Calu3 (cell line): ENCODE results near the gene HLA-E. TPM values are rescaled to one million over a fixed set of nuclear protein-coding genes. Genes with fewer than 3 reads are reported as not detected.

Source experiments
- BruUV-seq: library from RNA; stranded (reverse); fragments of 400-500 nt; replicated peaks from 2 replicates; lab custom pipeline; 2021; lab: Mats Ljungman, UMichigan
- CTCF ChIA-PET: fragments of 300-600 bp; sonication (Branson Sonifier 250); formaldehyde crosslinking; loops from one replicate; lab custom pipeline; 2022; ENCODE audit warnings: antibody characterized with exemption; lab: Charles Lee
- DNase-seq: peaks from one replicate; pipeline ENCODE4 v3.0.0; 2022
- H3K27ac Mint-ChIP-seq: one replicate; pipeline ENCODE4 v1.8.0; 2022; ENCODE audit warnings: mixed read lengths; ENCODE audit not compliant: unreplicated experiment
- H3K27me3 Mint-ChIP-seq: one replicate; pipeline ENCODE4 v1.8.0; 2022; ENCODE audit warnings: mixed read lengths; ENCODE audit not compliant: unreplicated experiment
- H3K36me3 Mint-ChIP-seq: one replicate; pipeline ENCODE4 v1.8.0; 2022; ENCODE audit warnings: mild to moderate bottlenecking, moderate library complexity, mixed read lengths; ENCODE audit not compliant: insufficient read depth, unreplicated experiment
- H3K4me1 Mint-ChIP-seq: one replicate; pipeline ENCODE4 v1.8.0; 2022; ENCODE audit warnings: mild to moderate bottlenecking, low read depth, mixed read lengths; ENCODE audit not compliant: unreplicated experiment
- H3K4me3 Mint-ChIP-seq: one replicate; pipeline ENCODE4 v1.8.0; 2022; ENCODE audit warnings: mild to moderate bottlenecking, low read depth, moderate library complexity, mixed read lengths; ENCODE audit not compliant: unreplicated experiment
- H3K9me3 Mint-ChIP-seq: one replicate; pipeline ENCODE4 v1.8.0; 2022; ENCODE audit warnings: low read depth, mixed read lengths; ENCODE audit not compliant: unreplicated experiment
- intact Hi-C: fragments of 100-400 bp; cut with micrococcal nuclease; formaldehyde crosslinking; loops from one replicate; pipeline ENCODE4 v1.10.0; 2022; ENCODE audit not compliant: unreplicated experiment
- total RNA-seq: library from RNA; stranded (reverse); gene quantifications from 2 replicates; pipeline ENCODE4 v1.2.3, GENCODE V29; 2022
- TF ChIP-seq, protein P1 (sequence below): fragments of 200-600 bp; IDR thresholded peaks from one replicate; pipeline ENCODE4 v1.8.0; 2022; ENCODE audit warnings: antibody characterized with exemption; ENCODE audit not compliant: unreplicated experiment

The HLA-E gene
- total RNA-seq, 1 experiment from 2014 or later = 161 TPM

DNA sequence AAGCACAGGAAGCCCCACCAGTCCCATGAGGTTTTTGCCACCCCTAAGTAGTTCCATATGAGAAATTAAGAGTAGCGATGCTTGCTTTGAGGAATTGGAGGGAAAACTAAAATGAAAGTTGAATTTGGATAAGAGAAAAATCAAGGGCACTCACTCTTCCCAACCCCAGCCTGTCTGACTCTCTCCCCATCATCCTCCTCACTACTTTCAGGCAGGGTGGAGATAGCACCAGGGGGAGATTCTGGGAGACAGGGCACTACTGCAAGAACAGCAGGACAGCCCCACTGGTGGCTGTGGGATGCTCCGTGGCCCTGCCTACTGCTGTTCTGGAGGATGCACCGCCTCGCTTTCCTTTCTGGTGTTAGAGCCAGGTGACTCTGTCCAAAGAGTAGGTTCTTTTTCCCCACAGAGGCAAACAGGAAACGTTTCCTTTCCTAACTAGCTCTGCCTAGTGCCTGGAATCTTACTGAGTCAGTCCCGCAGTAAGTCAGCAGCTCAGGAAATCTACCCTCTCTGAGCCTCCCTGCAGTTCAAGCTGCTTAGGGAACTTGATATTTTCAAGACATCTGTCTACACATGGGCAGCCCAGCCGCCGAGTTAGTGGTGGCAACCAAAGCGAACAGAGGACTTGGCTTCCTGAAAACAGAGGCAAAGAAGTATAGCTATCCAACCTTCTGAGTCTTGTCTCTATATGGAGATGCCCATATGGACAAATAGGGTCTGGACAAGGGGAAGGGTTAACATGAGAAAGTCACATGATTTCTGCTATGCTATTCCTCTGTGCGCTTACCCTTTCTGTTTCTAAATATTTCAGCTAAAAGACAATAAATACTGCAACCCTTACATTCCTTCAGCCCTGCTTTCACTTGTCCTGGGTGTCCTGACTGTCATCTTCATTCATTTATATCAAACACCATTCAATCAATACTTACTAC lies 11.4 kb downstream of the HLA-E start:
- no peak for DNase-seq
- H3K36me3 Mint-ChIP-seq = peaks cover 5% of the 10 kb centered on the region
- TF ChIP-seq, protein P1, sequence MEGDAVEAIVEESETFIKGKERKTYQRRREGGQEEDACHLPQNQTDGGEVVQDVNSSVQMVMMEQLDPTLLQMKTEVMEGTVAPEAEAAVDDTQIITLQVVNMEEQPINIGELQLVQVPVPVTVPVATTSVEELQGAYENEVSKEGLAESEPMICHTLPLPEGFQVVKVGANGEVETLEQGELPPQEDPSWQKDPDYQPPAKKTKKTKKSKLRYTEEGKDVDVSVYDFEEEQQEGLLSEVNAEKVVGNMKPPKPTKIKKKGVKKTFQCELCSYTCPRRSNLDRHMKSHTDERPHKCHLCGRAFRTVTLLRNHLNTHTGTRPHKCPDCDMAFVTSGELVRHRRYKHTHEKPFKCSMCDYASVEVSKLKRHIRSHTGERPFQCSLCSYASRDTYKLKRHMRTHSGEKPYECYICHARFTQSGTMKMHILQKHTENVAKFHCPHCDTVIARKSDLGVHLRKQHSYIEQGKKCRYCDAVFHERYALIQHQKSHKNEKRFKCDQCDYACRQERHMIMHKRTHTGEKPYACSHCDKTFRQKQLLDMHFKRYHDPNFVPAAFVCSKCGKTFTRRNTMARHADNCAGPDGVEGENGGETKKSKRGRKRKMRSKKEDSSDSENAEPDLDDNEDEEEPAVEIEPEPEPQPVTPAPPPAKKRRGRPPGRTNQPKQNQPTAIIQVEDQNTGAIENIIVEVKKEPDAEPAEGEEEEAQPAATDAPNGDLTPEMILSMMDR = no peak
- CTCF ChIA-PET = interaction anchor here (0.6 to 1.3 kb wide), 4 partner anchors 10 to 41 kb away, joined by 3 to 5 read pairs (median 4); no protein-coding TSS in a partner anchor
- no peak overlapping the region for H3K27ac Mint-ChIP-seq
- H3K4me1 Mint-ChIP-seq = peaks cover 27% of the 10 kb centered on the region
- intact Hi-C loops = no loop called here
- BruUV-seq = no TSS peak
- no peak overlapping the region for H3K4me3 Mint-ChIP-seq
- no peaks in the 10 kb centered on the region for H3K27me3 Mint-ChIP-seq
- no peaks in the 10 kb centered on the region for H3K9me3 Mint-ChIP-seq

DNA sequence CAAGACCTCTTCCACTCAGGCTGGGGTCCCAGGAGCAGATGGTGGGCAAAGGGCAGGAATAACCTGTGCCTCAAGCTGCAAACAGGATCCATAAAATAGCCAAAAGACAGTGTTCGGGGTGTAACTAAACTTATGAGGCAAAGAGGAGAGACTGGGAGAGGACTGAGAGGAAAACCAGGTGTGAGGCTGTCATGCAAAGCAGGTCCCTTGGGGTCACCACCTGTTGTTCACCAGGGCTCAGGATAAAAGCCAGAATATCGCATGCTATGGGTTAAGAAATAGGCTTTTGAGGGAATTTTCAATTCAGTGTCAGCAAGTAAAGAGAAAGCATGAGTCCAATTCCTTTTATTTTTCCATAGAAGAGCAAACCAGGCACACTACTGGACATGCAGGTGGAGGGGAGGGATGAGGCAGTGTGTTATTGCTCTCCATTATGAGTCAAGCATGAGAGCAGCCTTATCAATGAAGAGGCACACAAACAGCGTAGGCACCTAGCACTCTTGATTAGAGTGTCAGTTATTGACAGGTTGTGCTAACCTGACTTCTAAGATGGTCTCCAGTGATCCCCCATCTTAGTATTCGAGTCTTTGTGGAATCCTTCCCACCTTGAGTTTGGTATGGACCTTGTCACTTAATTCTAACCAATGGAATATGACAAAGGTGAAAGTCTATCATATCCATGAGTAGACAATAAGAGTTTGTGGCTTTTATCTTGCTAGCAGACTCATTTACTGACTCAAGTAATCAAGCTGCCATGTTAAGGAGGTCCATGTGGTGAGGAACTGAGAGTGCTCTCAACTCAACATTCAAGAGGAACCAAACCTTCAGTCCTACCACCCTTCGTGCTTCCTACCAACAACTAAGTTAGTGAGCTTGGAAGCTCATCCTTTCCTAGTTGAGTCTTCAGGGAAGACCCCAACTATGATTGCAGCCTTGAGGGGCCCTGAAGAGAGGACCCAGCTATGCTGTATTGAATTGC lies 18.8 kb downstream of the HLA-E start:
- TF ChIP-seq, protein P1 = no peak
- H3K4me1 Mint-ChIP-seq = peaks cover 11% of the 10 kb centered on the region
- BruUV-seq = no TSS peak
- H3K27me3 Mint-ChIP-seq = no peaks in the 10 kb centered on the region
- H3K4me3 Mint-ChIP-seq = no peak overlapping the region
- no peaks in the 10 kb centered on the region for H3K36me3 Mint-ChIP-seq
- intact Hi-C loops = no loop called here
- DNase-seq = no peak
- CTCF ChIA-PET = no interaction called here
- H3K9me3 Mint-ChIP-seq = no peaks in the 10 kb centered on the region
- no peak overlapping the region for H3K27ac Mint-ChIP-seq

DNA sequence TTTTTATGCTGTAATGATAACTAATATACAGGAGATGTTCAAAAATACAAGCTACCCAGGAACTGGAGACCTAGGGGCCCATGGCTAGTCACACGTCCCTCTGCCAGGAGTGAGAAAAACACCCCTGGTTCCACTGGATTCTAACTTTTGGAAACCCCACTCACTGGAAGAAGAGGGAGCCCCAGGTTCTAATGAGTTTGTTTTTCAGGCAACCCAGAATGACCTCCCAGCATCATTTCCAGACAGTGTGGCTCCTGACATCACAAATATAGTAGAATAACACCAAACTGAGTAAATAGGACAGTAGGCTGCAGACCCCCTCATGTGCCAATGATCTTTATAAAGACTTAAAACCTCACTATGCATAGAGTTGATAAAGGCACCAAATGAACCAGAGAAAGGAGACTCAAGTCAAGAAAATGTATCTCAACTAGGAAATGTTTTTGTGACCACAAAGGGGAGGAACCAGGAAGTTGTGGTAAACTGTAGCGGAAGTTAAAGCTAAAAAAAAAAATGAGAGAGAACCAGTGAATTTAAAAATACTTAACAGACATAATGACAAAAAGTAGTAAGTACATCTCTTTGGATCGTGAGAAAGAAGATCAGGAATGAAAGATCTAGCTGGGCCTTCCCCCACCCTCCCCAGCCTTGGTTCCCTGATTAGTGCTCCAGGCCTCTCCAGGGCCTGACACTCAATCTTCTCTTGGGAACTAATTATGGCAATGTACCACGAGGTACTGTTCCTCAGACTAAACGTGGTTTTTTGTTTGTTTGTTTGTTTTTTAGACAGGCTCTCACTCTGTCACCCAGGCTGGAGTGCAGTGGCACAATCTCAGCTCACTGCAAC lies 19.8 kb downstream of the HLA-E start:
- H3K27me3 Mint-ChIP-seq = no peaks in the 10 kb centered on the region
- TF ChIP-seq, protein P1 = no peak
- CTCF ChIA-PET = interaction anchor here (0.6 kb wide), 1 partner anchor 27 kb away, joined by 3 read pairs; no protein-coding TSS in a partner anchor
- no peak overlapping the region for H3K4me3 Mint-ChIP-seq
- no TSS peak for BruUV-seq
- no peak overlapping the region for H3K27ac Mint-ChIP-seq
- no peak for DNase-seq
- peaks cover 11% of the 10 kb centered on the region for H3K4me1 Mint-ChIP-seq
- intact Hi-C loops = no loop called here
- no peaks in the 10 kb centered on the region for H3K36me3 Mint-ChIP-seq
- no peaks in the 10 kb centered on the region for H3K9me3 Mint-ChIP-seq
